ENCODE data around the gene SOS1. TPM values are rescaled to one million over a fixed set of nuclear protein-coding genes. Genes with fewer than 3 reads are reported as not detected.
"Not testable (repeated sequence)": the region's sequence is repeated elsewhere in the genome, so short reads cannot be mapped to it uniquely, and the experiment has no call there.

Gene SOS1
- total and polyA plus RNA-seq, 2 donors (not counting 1 experiment from before 2014, with no cell fraction given), result 18.2 to 58.1 TPM

DNA sequence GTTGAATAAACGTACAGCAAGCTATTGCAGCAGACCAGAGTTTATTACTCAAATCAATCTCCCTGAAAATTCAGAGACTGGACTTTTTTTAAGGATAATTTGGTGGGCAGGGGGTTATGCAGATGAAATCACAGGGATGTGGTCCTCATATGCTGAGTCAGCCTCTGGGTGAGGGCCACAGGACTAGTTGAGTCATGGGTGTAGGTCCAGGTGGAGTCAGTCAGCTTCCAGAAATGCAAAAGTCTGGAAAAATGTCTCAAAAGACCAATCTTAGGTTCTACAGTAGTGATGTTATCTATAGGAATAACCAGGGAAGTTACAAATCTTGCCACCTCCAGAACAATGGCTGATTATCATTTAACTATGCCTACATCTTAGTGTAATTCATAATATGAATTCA, 180.1 kb downstream of the SOS1 start:
- Histone ChIP-seq H3K4me3 (ENCODE audit: control extremely low read depth in 1 of 5, extremely low read depth in 1 of 5, insufficient read depth in 1 of 5, low read depth in 2 of 5, low read length in 4 of 5) (no peak overlapping the region), H3K4me1 (ENCODE audit: control insufficient read depth in 2 of 2, insufficient read depth in 2 of 2, low read length in 2 of 2) (no peaks in the 10 kb centered on the region), H3K9ac (ENCODE audit: low read length) (no peak overlapping the region), H3K36me3 (replicated peaks in 1 of 2; ENCODE audit: control extremely low read depth in 1 of 2, control insufficient read depth in 1 of 2, extremely low read depth in 1 of 2, insufficient read depth in 2 of 2, low read length in 1 of 2) (no peaks in the 10 kb centered on the region), H2AFZ (ENCODE audit: insufficient read depth, low read depth, low read length, poor library complexity, severe bottlenecking) (no peak overlapping the region), H3K27ac (ENCODE audit: low read length in 2 of 2) (no peak overlapping the region), H3K79me2 (ENCODE audit: control insufficient read depth, insufficient read depth, low read length) (no peaks in the 10 kb centered on the region), H3K27me3 (replicated peaks in 1 of 4; ENCODE audit: control extremely low read depth in 1 of 4, control insufficient read depth in 3 of 4, insufficient read depth in 4 of 4, low read length in 3 of 4) (no peaks in the 10 kb centered on the region), H4K20me1 (ENCODE audit: control insufficient read depth, insufficient read depth, low read length, poor library complexity, severe bottlenecking) (no peaks in the 10 kb centered on the region), H3K4me2 (replicated peaks; ENCODE audit: low read depth, low read length, poor library complexity, severe bottlenecking) (no peak overlapping the region), H3K9me3 (ENCODE audit: control extremely low read depth in 1 of 3, control insufficient read depth in 2 of 3, insufficient read depth in 1 of 3, low read length in 2 of 3) (no peaks in the 10 kb centered on the region)
- Mint-ChIP-seq H3K27me3 (peaks cover 2% of the 10 kb centered on the region), H3K4me1 (no peaks in the 10 kb centered on the region), H3K4me3 (no peak overlapping the region), H3K27ac (no peak overlapping the region), H3K9me3 (ENCODE audit: insufficient read depth) (no peaks in the 10 kb centered on the region)
- intact Hi-C loops (cut with micrococcal nuclease), result no loop called here
- ATAC-seq (ENCODE audit: low read depth), result no peak
- no CpG with 5 or more reads among the region's 1 CpG for WGBS (ENCODE audit: insufficient coverage)
- ChIA-PET POLR2A (no interaction called here), CTCF (no interaction called here)
- TF ChIP-seq EZH2 (IDR thresholded peaks at IDR 0.05; ENCODE audit: borderline replicate concordance, insufficient read depth, low read depth, low read length, poor library complexity, severe bottlenecking), result no peak
- no peak for TF ChIP-seq CTCF (IDR thresholded peaks at IDR 0.05)
- no peak for DNase-seq

- H3K27ac Mint-ChIP-seq, result no peak overlapping the region
- whole genome bisulfite sequencing (ENCODE audit: insufficient coverage), result 90% methylated on average over 2 of the region's 3 CpGs
- no peaks in the 10 kb centered on the region for H3K9me3 Mint-ChIP-seq (ENCODE audit: insufficient read depth)
- no peak for DNase-seq
- Histone ChIP-seq H3K4me3 (ENCODE audit: control extremely low read depth in 1 of 5, extremely low read depth in 1 of 5, insufficient read depth in 1 of 5, low read depth in 2 of 5, low read length in 4 of 5) (no peak overlapping the region), H3K36me3 (replicated peaks in 1 of 2; ENCODE audit: control extremely low read depth in 1 of 2, control insufficient read depth in 1 of 2, extremely low read depth in 1 of 2, insufficient read depth in 2 of 2, low read length in 1 of 2) (no peaks in the 10 kb centered on the region), H3K27me3 (replicated peaks in 1 of 4; ENCODE audit: control extremely low read depth in 1 of 4, control insufficient read depth in 3 of 4, insufficient read depth in 4 of 4, low read length in 3 of 4) (no peaks in the 10 kb centered on the region), H3K27ac (ENCODE audit: low read length in 2 of 2) (no peak overlapping the region), H2AFZ (ENCODE audit: insufficient read depth, low read depth, low read length, poor library complexity, severe bottlenecking) (no peak overlapping the region), H3K79me2 (ENCODE audit: control insufficient read depth, insufficient read depth, low read length) (no peaks in the 10 kb centered on the region), H3K4me1 (ENCODE audit: control insufficient read depth in 2 of 2, insufficient read depth in 2 of 2, low read length in 2 of 2) (no peaks in the 10 kb centered on the region), H3K9me3 (ENCODE audit: control extremely low read depth in 1 of 3, control insufficient read depth in 2 of 3, insufficient read depth in 1 of 3, low read length in 2 of 3) (no peaks in the 10 kb centered on the region), H3K4me2 (replicated peaks; ENCODE audit: low read depth, low read length, poor library complexity, severe bottlenecking) (no peak overlapping the region), H4K20me1 (ENCODE audit: control insufficient read depth, insufficient read depth, low read length, poor library complexity, severe bottlenecking) (no peaks in the 10 kb centered on the region), H3K9ac (ENCODE audit: low read length) (no peak overlapping the region)
- intact Hi-C loops (cut with micrococcal nuclease), result no loop called here
- peaks cover 2% of the 10 kb centered on the region for H3K4me1 Mint-ChIP-seq
- no peak for ATAC-seq (ENCODE audit: low read depth)
- ChIA-PET CTCF (interaction anchor here (3.0 kb wide), 1 partner anchor 10 kb away, joined by 19 read pairs; no protein-coding TSS in a partner anchor), POLR2A (no interaction called here)
- no peak for TF ChIP-seq EZH2 (IDR thresholded peaks at IDR 0.05; ENCODE audit: borderline replicate concordance, insufficient read depth, low read depth, low read length, poor library complexity, severe bottlenecking)
- TF ChIP-seq CTCF (IDR thresholded peaks at IDR 0.05), result no peak
- peaks cover 13% of the 10 kb centered on the region for H3K27me3 Mint-ChIP-seq
- no peak overlapping the region for H3K4me3 Mint-ChIP-seq
Measured at GRCh38 chr2:38937548-38937947, 183.3 kb downstream of the SOS1 start.

DNA sequence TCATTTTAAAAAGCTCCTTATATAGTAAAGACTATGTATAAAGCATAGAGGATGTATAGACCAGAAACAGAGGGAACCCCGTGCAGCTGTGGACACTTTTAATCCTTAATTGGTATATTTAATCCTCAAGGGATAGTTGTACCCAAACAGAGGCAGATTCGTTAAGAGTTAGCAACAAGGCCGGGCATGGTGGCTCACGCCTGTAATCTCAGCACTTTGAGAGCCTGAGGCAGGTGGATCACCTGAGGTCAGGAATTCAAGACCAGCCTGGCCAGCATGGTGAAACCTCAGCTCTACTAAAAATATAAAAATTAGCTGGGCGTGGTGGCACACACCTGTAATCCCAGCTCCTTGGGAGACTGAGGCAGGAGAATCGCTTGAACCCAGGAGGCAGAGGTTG, 184.3 kb downstream of the SOS1 start:
- H3K4me1 Mint-ChIP-seq; H3K4me3 Mint-ChIP-seq; H3K79me2 ChIP-seq (ENCODE audit: control insufficient read depth, insufficient read depth, low read length); POLR2A ChIA-PET; H3K4me1 ChIP-seq (ENCODE audit: control insufficient read depth in 2 of 2, insufficient read depth in 2 of 2, low read length in 2 of 2); H3K4me3 ChIP-seq (ENCODE audit: control extremely low read depth in 1 of 5, extremely low read depth in 1 of 5, insufficient read depth in 1 of 5, low read depth in 2 of 5, low read length in 4 of 5); H3K36me3 ChIP-seq (replicated peaks in 1 of 2; ENCODE audit: control extremely low read depth in 1 of 2, control insufficient read depth in 1 of 2, extremely low read depth in 1 of 2, insufficient read depth in 2 of 2, low read length in 1 of 2); H3K27ac ChIP-seq (ENCODE audit: low read length in 2 of 2); H3K27me3 ChIP-seq (replicated peaks in 1 of 4; ENCODE audit: control extremely low read depth in 1 of 4, control insufficient read depth in 3 of 4, insufficient read depth in 4 of 4, low read length in 3 of 4); H4K20me1 ChIP-seq (ENCODE audit: control insufficient read depth, insufficient read depth, low read length, poor library complexity, severe bottlenecking); H2AFZ ChIP-seq (ENCODE audit: insufficient read depth, low read depth, low read length, poor library complexity, severe bottlenecking); intact Hi-C loops (cut with micrococcal nuclease); H3K9me3 ChIP-seq (ENCODE audit: control extremely low read depth in 1 of 3, control insufficient read depth in 2 of 3, insufficient read depth in 1 of 3, low read length in 2 of 3); H3K4me2 ChIP-seq (replicated peaks; ENCODE audit: low read depth, low read length, poor library complexity, severe bottlenecking); H3K9ac ChIP-seq (ENCODE audit: low read length); DNase-seq; ATAC-seq (ENCODE audit: low read depth); H3K9me3 Mint-ChIP-seq (ENCODE audit: insufficient read depth); H3K27ac Mint-ChIP-seq: not testable (repeated sequence)
- H3K27me3 Mint-ChIP-seq, result peaks cover 13% of the 10 kb centered on the region
- WGBS (ENCODE audit: insufficient coverage), result 91% methylated on average over 5 of the region's 6 CpGs
- CTCF ChIA-PET, result interaction anchor here (0.6 to 3.0 kb wide), 2 partner anchors 11 to 90 kb away, joined by 3 to 19 read pairs; no protein-coding TSS in a partner anchor

Data from B cell (primary cell).